ENCODE measurements around the gene CADM1. TPM values are rescaled to one million over a fixed set of nuclear protein-coding genes. Genes with fewer than 3 reads are reported as not detected.

CADM1 gene
- total RNA-seq, 1 donor from 2014 or later = 9.7 TPM

DNA sequence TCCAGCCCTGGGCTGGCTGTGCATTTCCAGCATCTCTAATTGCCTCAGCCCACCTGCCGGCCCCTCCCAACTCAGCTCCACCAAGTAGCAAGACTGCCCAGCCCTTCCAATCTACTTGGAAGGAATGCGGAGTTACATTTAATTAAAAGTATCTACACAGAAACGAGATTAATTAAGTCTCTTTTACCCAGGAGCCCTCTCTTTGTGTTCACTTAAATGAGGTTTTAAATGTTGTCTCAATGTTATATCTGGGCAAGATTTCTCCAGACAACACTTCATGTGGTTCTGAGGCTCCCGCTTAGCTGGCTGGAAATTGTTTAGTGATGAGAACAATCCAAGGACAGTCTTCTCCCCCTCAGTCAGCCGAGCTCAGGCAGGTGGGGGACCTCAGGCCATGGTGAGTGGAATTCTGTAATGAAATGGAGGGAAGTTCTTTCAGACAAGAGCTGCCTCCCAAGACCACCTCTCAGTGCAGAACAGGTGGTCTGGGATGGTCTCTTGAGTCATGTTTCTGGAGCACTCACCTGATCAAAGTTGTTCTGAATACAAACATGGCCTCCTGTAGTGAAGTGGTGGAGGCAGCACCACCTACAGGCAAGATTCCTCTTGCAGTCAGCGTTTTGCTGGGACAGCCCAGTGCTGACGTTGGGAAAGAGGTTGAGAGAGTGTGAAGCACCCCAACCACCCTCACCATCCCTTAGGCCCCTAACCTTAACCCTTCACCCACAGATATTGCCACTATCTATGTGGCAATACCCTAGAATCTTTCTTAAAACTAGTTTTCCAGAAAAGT is 371.6 kb downstream of the CADM1 start:
- DNase-seq (ENCODE audit: extremely low read depth, low read depth, low spot score) = no peak

DNA sequence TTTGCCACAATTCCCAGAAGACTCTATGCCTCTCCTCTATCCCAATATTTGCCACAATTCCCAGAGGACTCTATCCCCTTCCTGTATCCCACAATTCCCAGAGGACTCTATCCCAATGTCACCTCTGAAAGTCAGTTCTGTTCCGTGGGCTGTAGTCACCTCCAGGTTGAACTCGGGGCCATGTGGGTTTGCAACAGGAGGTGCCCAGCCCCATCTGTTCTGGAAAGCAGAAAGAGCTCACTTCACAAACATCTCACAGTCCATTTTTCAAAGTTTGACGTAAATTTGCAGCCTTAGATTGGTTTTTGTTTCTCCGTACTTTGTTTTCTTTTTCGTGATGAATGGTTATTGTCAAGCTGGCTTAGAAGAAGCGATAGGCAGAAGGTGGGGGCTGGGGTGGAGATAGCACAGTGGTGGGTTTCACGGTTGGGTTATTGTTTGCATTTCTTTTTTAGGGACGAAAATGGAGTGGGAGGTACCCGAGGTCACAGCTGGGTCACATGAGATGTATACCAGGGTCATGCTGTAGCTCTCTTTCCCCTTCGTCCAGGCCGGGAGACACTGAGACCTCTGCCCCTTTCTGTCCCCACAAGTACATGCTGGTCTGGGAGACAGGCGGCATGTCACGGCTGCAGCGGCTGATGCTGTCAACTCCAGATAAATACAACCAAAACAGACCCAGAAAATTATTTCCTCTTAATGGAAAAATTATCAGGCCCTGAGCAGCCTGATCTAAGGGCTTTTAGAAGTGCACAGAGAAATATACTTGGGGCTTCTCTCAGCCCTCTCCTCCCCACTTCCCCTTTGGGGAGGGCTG is 374.5 kb downstream of the CADM1 start:
- DNase-seq (ENCODE audit: extremely low read depth, low read depth, low spot score) = no peak

DNA sequence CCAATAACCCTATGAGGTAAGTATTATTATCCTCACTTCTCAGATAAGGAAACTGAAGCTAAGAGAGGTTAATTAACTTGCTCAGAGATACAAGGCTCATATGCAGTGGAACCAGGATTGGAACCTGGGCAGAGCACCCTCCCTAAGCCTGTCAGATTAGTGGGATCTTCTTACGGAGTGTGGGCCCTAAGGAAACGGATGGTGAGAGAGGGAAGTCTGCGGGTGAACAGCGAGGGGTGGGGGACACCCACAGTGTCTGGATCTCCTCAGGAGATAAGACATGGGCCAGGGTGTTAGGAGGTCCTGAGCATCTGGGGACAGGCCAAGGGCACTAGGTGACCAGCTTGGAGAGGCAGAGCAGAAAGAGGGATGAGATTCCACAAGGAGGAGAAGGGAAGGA is 376.0 kb downstream of the CADM1 start:
- no peak for DNase-seq (ENCODE audit: extremely low read depth, low read depth, low spot score)

DNA sequence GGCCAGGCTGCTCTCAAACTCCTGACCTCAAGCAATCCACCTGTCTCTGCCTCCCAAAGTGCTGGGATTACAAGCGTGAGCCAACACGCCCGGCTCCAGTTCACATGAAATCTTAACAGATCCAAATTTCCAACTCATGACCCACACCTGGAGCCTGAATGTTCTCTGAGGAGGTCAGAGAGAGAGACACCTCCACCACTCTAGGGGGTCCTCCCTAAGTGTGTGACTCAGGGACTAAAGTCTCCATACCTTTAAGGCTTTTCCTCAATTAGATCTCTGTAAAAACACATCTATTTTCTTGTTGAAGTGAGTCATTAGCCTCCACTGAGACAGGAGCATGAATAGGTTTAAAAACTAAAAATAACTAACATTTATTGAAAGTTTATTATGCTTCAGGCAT is 376.4 kb downstream of the CADM1 start:
- DNase-seq (ENCODE audit: extremely low read depth, low read depth, low spot score) = no peak

DNA sequence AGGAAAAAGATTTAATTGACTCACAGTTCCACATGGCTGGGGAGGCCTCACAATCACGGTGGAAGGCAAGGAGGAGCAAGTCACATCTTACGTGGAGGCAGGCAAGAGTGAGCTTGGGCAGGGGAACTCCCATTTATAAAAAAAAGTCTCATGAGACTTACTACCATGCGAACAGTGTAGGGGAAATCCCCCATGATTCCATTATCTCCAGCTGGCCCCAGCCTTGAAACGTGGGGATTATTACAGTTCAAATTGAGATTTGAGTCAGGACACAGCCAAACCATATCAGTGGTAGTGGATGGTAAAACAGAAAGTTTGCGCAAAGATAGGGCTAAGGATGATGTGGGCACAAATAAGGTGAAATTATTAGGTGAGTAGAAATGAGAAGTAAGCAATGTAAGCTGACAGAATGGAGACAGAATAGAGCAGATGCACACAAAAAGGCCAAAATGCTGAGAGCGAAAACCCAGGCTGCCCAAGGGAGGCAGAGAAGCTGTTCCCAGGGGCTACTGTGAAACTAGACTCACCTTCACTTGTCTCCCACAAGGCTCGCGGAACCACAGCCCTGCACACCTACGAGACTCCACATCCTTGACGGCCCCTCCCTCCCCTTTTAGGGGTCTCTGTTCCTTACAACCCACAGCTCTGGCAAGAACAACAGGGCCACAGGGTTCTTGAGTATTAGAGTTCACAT is 377.6 kb downstream of the CADM1 start:
- DNase-seq (ENCODE audit: extremely low read depth, low read depth, low spot score) = no peak

DNA sequence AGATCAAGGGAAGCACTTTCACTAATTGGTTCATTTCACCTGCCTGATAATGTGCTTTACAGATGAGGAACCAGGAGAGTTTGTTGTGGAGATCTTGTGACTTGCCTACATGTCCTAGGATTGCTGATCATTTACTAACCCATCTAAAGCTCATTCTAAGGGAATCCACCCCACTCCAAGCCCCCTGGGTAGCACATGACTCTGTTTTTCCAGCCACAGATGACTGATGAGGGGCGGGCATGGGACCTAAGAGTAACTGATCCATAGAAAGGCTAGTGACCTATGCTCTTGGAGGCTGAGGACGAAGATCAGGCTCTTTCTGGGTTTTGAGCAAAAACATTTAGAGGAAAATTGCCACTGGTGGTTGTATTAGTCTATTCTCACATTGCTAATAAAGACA is 378.1 kb downstream of the CADM1 start:
- no peak for DNase-seq (ENCODE audit: extremely low read depth, low read depth, low spot score)

DNA sequence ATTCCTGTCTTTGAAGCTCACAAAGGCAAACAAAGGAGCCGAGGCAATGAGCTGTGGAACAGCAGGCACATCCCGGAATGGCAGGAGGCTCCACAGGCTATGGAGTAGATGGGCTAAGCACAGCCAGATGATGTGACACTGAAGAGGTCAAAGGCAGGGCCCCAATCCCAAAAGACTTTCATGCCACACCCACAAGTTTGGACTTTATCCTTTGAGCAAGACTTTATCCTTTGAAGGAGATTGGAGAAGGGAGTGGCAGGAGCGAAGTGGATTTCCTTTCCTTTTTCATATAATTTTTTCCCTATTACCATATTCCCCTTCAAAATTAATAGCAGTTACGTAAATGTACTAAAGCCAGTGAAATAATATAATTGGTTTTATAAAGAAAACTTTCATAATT is 379.4 kb downstream of the CADM1 start:
- DNase-seq (ENCODE audit: extremely low read depth, low read depth, low spot score) = no peak

DNA sequence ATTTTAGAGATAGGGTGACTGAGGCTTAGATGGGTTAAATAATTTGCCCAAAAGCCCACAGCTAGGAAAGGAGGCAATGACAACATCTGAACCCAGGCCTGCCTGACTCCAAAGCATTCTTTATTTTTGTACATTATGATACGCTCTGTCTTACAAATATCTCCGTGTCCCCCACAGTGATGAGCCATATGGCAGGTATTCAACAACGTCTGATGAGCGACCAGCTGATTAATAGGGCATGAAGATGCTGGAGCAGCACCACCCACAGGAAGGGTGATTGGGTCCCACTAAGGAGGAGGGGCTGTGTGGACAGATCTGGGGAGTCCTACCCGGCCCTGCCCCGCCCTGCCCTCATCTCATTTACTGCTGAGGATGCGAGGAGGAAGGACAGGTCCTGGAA is 380.6 kb downstream of the CADM1 start:
- no peak for DNase-seq (ENCODE audit: extremely low read depth, low read depth, low spot score)

DNA sequence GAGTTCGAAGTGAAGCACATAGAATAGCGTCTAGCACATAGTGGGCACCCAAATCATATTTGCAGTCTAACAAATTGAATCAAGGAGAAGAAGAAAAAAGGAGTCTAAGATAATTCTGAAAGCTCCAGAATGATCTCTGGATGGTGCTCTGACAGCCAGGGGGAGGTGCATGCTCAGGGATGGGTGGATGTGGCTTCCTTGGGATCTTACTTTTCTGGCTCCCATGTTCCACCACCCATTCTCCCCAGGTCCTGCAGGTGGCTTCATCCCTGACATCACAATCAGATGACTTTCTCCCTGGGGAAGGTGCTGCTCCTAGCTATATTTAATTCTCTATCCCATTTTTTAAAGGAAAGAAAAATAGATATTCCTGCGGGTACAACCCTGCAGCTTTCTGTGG is 381.9 kb downstream of the CADM1 start:
- no peak for DNase-seq (ENCODE audit: extremely low read depth, low read depth, low spot score)
